AG20443 (cell line): ENCODE results near the gene INPP5A.
"Not testable (repeated sequence)": the region's sequence is repeated elsewhere in the genome, so short reads cannot be mapped to it uniquely, and the experiment has no call there.

Source experiments
- DNase-seq: peaks from one replicate; pipeline ENCODE4 v3.0.0; 2012; ENCODE audit warnings: low spot score, mixed read lengths

Gene INPP5A

DNA sequence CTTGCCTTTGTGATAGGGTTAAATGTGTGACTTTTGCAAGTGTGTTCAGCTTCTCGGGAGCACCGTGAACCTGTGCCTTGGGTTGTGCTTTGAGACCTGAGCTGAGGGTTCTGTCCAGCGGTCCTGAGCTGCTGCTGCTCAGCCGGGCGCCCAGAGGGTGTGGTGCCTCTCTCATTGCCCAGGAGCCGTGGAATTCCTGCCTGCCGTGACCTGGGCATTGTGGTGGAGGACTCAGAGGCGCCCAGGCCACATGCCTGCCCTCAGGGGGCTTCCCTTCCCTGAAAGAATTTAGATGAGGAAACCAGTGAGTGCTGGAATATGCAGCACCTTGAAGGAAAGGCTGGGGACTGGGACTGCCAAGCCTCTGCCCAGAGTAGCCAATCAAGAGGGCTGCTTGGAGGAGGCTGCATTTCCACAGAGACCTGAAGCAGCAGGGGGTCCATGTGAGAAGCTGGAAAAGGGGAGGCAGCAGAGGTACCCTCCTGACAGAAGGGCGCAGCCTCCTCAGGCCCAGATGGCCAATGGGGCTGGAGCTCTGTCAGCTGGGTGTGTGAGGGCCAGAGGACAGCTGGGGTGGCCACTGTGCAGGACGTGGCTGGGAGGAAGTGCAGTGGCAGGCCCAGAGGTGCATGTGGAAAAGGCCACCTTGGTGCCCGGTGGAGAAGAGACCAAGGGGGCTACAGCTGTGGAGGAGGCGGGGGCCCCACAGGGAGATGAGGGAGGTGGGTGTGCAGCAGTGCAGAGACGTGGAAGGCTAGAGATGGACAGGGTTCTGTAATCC lies 141.0 kb downstream of the INPP5A start:
- no peak for DNase-seq

DNA sequence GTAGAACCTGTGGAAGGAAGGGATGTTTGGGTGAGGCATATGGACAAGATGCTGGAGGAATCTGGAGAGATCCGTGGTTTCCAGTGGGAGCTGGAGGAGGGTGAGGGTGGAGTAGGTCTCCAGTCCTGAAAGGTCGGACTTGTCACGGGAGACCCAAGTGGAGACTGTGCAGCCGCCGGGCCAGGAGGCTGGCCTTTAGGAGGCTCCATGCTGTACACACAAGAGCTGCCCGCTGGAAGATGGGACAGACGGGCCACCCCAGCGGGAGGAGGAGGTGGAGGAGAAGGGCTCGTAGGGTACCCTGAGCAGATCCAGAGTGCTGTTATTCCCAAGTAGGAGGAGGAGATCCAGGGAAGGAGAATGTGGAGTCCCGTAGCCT lies 141.6 kb downstream of the INPP5A start:
- DNase-seq, result no peak

DNA sequence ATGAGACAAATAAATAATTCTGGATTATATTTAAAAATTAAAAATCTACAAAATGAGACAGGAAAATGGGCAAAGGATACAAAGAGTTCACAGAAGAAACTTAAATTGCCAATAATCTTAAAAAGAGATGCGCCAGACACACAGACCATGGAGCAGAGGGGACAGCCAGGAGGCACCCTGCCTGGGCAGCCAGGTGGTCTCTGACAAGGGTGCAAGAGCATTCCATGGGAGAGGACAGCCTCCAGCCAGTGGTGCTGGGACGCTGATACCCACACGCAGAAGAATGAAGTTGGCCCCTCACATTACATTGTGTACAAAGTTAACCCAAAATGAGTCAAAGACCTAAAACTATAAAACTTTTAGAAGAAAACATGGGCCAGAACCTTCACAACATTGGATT lies 142.1 kb downstream of the INPP5A start:
- DNase-seq, result no peak

DNA sequence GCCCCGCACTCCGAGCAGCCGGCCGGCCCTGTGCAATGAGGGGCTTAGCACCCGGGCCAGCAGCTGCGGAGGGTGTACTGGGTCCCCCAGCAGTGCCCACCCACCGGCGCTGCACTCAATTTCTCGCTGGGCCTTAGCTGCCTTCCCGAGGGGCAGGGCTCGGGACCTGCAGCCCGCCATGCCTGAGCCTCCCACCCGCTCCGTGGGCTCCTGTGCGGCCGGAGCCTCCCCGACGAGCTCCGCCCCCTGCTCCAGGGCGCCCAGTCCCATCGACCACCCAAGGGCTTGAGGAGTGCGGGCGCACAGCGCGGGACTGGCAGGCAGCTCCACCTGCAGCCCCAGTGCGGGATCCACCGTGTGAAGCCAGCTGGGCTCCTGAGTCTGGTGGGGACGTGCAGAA lies 143.2 kb downstream of the INPP5A start:
- DNase-seq, result not testable (repeated sequence)

DNA sequence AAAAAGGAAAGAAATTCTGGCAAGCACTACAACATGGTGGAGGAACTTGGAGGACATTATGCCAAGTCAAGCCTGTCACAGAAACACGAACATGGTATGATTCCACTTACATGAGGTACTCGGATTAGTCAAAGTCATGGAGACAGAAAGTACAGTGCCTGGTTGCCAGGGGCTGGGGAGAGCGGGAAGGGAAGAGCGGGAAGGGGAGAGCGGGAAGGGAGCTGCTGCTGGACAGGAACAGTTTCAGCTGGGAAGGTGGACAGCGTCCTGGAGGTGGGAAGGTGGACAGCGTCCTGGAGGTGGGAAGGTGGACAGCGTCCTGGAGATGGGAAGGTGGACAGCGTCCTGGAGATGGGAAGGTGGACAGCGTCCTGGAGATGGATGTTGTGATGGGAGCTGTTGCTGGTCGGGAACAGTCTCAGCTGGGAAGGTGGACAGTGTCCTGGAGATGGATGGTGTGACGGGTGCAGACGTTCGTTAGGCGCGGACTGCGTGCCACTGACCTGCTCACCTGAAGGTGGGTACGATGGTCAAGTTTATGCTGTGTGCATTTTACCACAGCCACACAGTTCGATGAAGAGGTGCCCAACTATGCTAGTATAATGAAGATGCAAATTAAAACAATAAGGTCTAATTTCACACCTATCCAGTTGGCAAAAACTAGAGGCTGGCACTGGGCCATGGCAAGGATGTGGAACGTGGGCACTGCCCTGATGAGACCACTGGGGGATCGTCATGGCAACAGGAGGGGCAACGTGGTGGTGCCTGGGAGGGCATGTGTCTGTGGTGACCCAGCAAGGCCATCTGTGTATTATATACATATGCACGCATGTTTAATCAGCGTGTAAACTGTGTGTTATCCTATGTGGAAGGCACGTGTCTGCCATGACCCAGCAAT lies 144.5 kb downstream of the INPP5A start:
- DNase-seq, result no peak

DNA sequence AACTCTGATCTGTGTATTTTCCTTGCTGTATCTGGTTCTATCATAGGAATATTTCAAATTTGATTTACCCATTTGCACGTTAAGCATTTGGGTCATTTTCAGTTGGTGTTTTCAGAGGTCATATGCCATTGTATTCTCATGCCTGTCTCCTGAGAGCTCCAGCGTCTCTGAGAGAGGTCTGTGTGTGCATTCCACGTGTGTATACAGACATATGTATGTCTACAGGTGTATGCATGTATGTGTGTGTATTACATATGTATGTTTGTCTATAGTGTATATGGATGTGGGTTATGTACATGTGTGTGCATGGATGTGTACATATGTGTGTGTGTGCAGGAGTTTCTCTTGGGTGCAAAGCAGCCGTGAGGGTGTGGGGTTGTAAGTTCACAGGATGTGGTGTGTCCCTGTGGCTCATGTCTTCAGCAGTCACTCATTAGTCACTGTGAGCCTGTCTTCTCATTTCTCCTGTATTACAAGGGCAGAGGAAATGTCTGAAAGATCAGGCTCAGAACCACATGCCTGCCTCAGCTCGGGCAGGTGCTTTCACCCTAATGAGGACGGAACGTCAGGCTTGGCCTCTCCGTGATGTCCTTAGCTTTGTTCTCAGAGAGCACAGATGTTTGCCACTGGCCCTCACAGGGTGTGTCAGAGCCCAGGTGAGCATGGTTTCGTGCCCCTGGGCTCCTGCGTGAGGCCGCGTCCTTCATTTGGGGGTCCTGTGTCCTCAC lies 146.7 kb downstream of the INPP5A start:
- no peak for DNase-seq

DNA sequence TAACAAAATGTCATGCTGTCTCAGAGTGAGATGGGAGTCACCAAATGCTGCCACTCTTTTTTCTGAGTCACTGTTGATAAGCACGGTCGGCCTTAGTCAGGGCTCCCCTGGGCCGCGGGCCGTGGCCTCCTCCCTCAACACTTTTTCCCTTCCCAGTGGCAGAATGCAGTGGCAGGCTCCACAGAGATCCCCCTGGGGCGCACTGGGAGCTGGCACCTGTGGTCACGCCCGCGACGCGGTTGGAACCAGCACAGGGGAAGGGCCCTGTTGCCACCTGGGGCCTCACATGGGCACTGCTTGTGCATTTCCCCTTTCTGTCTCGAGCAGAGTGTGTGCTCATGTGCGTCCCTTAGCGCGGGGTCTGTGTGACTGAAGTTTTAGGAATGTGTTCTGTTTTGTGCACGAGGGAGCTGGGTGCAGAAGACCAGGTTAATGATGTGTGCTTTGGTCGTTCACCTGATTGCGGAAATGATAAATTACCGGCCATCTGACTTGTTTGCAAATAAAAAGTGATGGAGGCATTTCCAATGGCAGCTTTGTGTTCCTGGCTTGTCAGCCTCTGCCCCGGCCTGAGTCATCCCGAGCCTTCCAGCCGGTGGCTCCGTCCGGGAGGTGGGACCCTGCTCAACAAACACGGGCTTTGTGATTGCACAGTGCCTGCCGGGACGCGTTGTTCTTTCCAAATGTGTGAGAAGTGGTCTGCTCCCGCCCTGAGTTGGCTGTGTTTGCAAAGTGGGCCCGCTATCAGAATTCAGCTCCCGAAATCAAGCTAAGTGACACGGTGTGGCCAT lies 147.7 kb downstream of the INPP5A start:
- DNase-seq, result no peak

DNA sequence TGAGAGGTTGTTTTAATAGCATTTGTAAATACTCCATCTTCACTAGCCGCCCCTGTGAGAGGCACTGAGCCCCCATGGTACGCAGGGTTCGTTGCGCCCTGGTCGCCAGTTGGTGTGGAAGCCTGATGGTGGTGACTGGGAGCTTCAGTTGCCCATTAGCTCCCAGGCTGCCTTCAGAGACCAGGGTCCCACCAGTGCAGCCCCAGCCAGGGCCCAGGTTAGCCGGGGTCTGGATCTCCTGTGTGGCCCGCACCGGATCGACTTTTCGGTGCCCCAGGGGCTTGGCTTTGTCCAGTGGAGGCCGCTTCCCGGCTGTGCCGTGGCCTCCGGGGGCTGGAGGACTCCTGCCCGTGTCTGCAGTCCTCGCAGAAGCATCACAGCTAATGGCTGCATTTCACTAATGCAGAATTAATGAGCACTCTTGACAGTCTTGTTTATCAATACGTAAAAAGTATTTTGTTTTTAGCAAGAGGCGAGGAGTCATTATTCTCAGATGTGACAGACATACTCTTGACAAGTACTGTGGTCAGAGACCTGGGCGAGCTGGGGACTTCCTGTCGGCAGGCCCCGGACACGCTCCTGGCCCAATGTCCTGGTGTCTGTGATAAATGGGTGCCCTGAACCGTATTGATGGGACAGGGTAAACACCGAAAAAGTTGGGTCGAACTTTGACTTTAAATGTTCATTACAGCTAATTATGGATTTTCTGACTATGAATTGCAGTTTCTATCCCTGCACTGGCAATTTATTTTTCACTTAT lies 148.5 kb downstream of the INPP5A start:
- no peak for DNase-seq

DNA sequence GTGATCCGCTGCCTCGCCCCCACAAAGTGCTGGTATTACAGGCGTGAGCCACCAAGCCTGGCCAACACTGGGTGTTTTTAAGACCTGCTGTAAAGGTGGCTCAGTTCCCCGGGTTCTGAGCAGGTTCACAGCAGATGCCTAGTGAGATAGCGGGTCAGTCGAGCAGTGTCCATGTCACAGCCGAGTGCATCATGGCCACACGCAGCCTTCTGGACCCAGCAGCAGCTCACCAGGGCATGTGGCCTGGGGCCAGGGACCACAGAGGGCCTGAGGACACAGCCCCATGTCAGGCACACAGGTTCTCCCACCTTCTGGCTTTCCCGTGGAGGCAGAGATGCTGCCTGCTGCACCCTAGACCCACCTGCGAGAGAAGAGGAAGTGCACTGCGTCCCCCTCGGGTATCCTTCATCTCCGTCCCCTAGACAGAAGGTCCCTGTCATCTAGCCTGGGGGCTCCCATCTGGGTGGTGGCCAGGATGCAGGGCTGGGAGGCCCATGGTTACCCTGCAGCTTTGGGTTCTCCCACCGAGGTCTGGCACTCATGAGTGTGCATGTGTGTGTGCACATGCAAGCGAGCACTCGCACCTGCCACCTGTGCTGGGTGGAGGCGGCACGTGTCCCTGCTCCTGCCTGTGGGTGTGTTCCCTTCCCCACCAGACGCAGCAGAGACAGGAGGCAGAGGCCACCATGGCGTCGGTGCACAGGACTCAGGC lies 149.8 kb downstream of the INPP5A start:
- DNase-seq, result no peak

DNA sequence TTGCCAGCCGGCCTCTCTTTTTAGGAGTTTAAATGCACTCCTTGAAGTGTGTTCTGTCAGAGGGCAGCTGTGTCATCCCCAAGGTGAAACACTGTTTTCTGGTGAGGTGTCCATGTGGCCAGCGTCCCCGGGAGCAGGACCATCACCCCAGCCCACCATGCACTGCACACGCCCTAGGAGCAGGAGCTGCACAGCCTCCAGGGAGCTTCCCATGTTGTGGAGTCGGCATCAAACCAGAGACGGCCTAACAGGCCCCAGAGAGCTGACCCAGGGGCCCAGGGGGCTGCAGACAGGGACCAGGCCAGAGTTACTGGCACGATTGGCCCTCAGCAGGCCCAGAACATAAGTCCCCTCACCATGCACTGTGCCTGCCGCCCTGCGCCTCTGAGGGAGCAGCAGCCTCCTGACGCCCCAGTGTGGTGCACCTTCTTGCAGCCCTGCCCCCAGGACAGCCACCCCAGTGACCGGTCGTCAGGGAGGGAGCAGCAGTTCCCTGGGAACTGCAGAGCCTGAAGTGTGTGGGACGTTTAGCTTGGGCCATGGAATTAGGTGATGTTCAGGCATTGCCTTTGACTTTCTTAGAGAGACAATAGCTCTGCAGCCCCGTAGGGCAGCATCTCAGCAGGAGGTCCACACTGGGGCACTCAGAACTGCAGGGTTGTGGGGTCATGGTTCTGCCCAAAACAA lies 150.4 kb downstream of the INPP5A start:
- no peak for DNase-seq

DNA sequence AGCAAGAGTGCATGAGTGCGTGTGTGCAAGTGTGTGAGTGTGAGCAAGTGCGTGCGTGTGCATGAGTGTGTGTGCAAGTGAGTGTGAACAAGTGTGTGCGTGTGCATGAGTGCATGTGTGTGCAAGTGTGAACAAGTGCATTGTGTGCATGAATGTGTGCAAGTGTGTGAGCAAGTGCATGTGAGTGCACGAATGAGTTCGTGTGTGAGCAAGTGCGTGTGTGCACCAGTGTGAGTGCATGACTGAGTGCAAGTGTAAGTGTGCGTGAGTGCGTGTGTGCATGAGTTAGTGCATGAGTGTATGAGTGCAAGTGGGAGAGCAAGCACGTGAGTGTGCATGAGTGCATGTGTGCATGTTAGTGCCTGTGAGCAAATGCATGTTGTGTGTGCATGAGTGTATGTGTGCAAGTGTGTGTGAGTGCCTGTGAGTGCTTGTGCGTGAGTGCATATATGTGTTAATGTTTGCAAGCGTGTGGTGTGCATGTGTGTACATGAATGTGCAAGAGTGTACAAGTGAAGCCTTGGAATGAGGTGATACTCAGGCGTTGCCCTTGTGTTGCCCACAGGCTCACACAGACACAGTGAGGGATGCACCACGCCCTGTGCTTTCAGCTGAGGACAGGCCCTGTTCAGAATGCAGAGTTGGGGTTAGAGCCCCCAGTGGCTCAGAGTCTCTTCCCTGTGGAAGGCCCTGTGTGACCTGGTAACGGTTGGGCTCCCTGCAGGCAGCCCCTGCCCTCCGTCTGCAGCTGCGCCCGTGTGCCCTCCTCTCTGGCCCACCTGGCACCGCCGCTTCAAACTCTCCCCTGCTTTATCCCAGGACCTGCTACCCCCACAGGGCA lies 151.2 kb downstream of the INPP5A start:
- no peak for DNase-seq

DNA sequence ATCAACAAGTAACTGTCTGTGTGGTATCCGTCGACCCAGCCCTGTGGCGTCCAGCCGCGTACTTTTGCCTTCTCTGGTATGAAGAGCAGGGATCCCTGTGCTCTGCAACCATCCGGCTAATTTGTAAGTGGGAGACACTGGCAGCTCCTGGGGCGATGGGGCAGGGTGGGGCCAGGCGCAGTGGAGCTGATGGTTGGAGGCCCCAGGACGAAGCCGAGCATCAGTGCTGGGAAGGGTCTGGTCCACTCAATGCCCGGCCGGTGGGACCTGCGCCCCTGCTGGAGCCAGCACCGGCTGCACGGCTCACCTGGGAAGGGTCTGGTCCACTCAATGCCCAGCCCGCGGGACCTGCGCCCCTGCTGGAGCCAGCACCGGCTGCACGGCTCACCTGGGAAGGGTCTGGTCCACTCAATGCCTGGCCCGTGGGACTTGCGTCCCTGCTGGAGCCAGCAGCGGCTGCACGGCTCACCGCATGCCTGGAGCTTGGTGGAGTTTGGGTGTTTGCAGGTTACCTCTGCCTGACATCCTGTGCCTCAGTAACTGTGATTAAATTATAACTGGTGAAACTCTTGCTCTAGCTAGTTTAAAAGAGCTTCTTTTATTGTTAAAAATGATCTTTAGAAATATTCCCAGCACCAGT lies 152.3 kb downstream of the INPP5A start:
- no peak for DNase-seq

DNA sequence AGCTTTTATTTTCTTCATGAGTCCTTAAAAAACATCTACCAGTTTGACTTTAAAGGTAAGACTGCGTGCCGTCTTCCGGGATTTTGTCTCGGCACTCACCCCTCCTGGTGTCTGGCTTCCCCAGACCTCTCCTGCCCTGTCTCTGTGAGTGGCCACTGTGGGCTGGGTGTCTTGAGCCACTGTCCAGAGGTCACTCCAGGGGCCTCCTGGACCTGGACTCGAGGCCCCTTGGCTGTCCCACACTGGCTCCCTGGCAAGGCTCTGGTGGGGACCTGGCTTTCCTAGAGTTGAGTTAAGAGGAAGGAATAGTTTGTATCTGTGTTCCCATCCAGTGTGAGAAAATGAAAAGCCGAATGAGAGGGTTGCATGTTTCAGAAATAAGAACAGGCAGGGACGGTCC lies 152.8 kb downstream of the INPP5A start:
- no peak for DNase-seq

DNA sequence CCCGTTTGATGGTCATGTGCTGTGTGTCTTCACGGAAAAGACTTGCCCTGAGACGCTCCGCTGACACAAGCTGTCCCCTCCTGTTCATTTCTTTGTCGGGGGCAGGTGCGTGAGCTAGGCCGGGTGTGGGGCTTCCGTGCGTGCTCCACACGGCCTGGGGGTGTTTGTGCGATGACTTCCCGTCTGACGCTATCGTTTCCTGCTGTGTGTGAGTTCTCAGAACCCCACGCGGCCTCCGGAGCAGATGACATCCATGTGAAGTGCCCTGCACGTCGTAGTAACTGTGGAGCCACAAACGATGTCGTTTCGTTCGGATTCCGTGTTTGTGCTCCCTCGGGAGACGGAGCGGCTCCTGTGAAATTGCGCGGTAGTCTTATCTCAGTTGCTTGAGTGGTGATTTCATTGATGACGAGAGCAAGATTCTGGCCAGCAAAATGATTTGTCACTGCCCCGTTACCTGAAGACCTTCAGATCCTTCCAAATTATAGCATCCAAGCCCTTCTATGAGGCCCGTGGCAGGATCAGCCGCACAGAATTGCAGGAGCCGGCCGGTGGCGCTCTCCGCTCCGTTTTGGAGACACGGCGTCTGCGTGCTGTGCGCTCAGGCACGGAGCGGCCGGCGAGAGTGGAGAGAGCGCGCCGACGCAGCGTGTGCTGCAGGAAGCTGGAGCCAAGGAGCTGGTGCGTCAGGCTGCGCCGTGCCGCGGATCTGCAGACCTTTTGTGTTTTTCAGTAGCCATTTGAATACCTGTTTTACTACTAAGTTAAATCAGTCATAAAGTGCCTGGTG lies 153.4 kb downstream of the INPP5A start:
- DNase-seq, result no peak

DNA sequence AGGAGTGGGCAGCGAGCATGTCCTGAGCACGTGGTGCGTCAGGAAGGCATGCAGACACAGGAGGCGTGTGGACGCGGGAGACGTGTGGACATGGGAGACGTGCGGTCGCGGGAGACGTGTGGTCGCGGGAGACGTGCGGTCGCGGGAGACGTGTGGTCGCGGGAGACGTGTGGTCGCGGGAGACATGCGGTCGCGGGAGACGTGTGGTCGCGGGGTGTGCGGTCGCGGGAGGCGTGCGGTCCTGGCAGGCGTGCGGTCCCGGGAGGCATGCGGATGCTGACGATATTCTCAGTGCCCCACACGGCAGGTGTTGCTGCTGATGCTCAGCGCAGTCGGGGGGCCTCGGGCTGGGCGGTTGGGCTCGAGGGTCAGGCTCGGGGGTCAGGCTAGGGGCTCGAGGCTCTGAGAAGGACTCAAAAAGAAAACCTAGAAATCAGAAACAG lies 154.1 kb downstream of the INPP5A start:
- DNase-seq, result no peak

DNA sequence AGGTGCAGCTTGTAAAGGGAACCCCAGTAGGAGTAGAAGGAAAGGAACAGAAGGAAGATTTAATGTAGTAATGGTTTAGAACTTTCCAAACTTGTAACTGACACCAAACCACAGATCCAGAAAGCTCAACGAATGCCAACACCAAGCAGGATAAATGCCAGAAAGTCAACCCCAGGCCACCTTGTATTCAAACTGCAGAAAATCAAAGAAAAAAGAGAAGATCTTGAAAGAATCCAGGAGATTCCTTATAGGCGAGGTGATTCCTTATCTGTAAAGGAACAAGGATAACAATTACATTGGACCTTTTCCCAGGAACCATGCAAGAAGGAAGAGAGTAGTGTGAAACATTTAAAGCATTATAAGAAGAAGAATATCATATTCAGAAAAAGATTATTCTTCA lies 154.7 kb downstream of the INPP5A start:
- no peak for DNase-seq

DNA sequence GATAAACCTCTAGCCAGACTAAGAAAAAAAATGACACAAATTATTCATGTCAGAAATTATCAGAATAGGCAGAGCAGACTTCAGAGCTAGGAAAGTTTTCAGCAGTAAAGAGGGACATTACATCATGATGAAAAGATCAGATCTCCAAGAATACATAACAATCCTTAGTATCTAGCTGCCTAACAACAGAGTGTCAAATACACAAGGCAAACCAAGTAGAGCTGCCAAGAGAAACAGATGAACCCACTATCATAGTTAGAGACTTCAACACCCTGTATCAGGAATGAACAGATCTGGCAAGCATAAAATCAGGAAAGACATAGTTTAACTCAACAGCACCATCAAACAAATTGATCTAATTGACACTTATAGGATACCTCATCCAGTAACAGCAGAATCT lies 156.1 kb downstream of the INPP5A start:
- DNase-seq, result no peak

DNA sequence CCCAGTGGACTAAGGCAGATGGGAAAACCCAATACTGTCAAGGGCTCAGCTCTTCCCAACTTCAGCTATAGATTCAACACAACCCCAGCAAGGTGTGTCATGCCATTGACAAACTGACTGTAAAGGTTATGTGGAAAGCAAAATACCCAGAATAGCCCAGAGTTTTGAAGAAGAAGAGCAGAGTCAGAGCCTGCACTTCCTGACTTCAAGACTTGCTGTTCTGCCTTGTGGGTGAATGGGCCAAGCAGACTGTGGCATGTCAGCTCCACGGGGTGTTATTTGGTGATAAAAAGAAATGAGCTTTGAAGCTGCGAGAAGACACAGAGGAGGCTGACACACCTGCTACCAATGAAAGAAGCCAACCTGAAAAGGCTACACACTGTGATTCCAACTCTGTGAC lies 158.6 kb downstream of the INPP5A start:
- no peak for DNase-seq
